Fibroblast of lung (primary cell): ENCODE results near the gene UGP2. TPM values are rescaled to one million over a fixed set of nuclear protein-coding genes. Genes with fewer than 3 reads are reported as not detected.
A peak's percentile ranks its signal among the peaks of the same experiment; 100 is the strongest.

Experiments used
- DNase-seq, 2 donors: peaks; one replicate each; pipeline versions ENCODE4 v3.0.0 to v3.0.0-alpha.2; 2010; ENCODE audit warnings: low read depth in 2 of 2
- H2AFZ ChIP-seq: 2 replicates; pipeline ENCODE4 v1.5.1; 2012; ENCODE audit warnings: low read length, control low read depth, inconsistent platforms
- H3K27ac ChIP-seq: 2 replicates; pipeline ENCODE4 v1.5.1; 2011; ENCODE audit warnings: low read length, control low read depth; ENCODE audit not compliant: insufficient read depth
- H3K27me3 ChIP-seq: 2 replicates; pipeline ENCODE4 v1.5.1; 2011; ENCODE audit warnings: mild to moderate bottlenecking, low read length; ENCODE audit not compliant: control insufficient read depth, insufficient read depth
- H3K36me3 ChIP-seq: 2 replicates; pipeline ENCODE4 v1.5.1; 2011; ENCODE audit warnings: low read length; ENCODE audit not compliant: control insufficient read depth, insufficient read depth
- H3K4me1 ChIP-seq: 2 replicates; pipeline ENCODE4 v1.5.1; 2011; ENCODE audit warnings: low read length; ENCODE audit not compliant: control insufficient read depth, insufficient read depth; ENCODE audit errors: extremely low read depth
- H3K4me2 ChIP-seq: 2 replicates; pipeline ENCODE4 v1.5.1; 2011; ENCODE audit warnings: low read length, control low read depth; ENCODE audit not compliant: insufficient read depth; ENCODE audit errors: extremely low read depth
- H3K4me3 ChIP-seq, 4 experiments: fragments of 200-600 bp in 1 of 4; sonication (generic) in 1 of 4; replicated peaks in 1 of 4; 2 replicates each; pipeline ENCODE4 v1.5.1; 2011 to 2016; ENCODE audit warnings: low read length in 4 of 4, low read depth in 3 of 4, mild to moderate bottlenecking in 3 of 4, control low read depth in 2 of 4, inconsistent platforms in 1 of 4, mixed read lengths in 1 of 4; ENCODE audit not compliant: insufficient read depth in 1 of 4; ENCODE audit errors: control extremely low read depth in 1 of 4
- H3K79me2 ChIP-seq: 2 replicates; pipeline ENCODE4 v1.5.1; 2012; ENCODE audit warnings: mild to moderate bottlenecking, low read length, inconsistent platforms; ENCODE audit not compliant: control insufficient read depth, insufficient read depth
- H3K9ac ChIP-seq: 2 replicates; pipeline ENCODE4 v1.5.1; 2011; ENCODE audit warnings: mild to moderate bottlenecking, low read length, control low read depth; ENCODE audit not compliant: insufficient read depth
- H3K9me3 ChIP-seq: 2 replicates; pipeline ENCODE4 v1.5.1; 2012; ENCODE audit warnings: low read depth, low read length; ENCODE audit not compliant: control insufficient read depth, insufficient read depth
- H4K20me1 ChIP-seq: 2 replicates; pipeline ENCODE4 v1.5.1; 2011; ENCODE audit warnings: low read length; ENCODE audit not compliant: control insufficient read depth, insufficient read depth; ENCODE audit errors: extremely low read depth
- CTCF ChIP-seq, 2 donors: IDR thresholded peaks in 1 of 2; conservative IDR thresholded peaks in 1 of 2; 1 replicate in 1 of 2; 2 replicates in 1 of 2; pipeline ENCODE4 v1.5.1; 2011 to 2012; ENCODE audit warnings: low read length in 2 of 2, control low read depth in 1 of 2, inconsistent platforms in 1 of 2, low read depth in 1 of 2, mild to moderate bottlenecking in 1 of 2
- EZH2 ChIP-seq: IDR thresholded peaks from 2 replicates; pipeline ENCODE4 v1.5.1; 2012; ENCODE audit warnings: low read length, control low read depth, mild to moderate bottlenecking; ENCODE audit errors: missing control alignments
- polyA plus RNA-seq, 2 donors: library from polyadenylated mRNA; depleted of rRNA in 1 of 2; stranded (reverse) in 1 of 2; unstranded in 1 of 2; fragments of >200 nt; gene quantifications; 2 replicates each; pipeline ENCODE4 v1.2.1, GENCODE V29; 2011 to 2012; ENCODE audit warnings: missing spikeins in 1 of 2
- total RNA-seq: library from RNA; depleted of rRNA; stranded (reverse); fragments of >200 nt; gene quantifications from 2 replicates; pipeline ENCODE4 v1.2.1, GENCODE V29; 2014

UGP2 gene
- total and polyA plus RNA-seq, 2 donors (not counting 1 experiment from before 2014, with no cell fraction given) = 77.8 to 180 TPM

DNA sequence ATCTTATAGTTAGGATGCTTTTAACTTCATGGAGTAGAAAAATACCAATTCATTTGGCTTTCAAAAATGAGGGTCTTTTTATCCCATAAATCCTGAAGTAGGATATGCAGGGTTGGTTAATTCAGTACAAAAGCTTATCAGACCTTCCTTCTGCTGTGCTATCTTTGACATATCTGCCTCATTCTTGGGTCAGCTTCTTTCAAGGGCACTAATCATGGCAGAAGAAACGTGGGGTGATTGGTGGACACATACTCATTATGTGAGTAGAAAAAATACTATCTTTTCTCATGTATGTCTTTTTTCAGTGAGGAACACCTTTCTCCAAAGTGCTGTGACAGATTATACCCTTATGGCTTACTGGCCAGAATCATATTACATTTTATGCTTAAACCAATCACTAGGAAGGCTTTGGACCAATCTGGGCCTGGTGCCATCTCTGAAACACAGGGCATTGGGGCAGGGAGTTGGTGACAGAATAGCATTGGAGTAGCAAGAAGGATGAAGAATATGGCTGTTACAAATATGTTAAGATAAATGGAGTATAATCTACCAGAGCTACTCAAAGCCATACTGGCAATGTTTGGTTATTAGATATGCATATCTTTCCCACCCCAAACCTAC, 10.1 kb downstream of the UGP2 start:
- no peak overlapping the region for H3K27ac ChIP-seq
- no peak for DNase-seq
- no peaks in the 10 kb centered on the region for H3K27me3 ChIP-seq
- TF ChIP-seq CTCF (conservative IDR thresholded peaks at IDR 0.05 in 1 of 2, IDR thresholded peaks at IDR 0.05 in 1 of 2; ENCODE audit: low read depth in 1 of 2, low read length in 2 of 2) = no peak
- peaks cover 88% of the 10 kb centered on the region for H3K79me2 ChIP-seq
- H4K20me1 ChIP-seq = peaks cover 3% of the 10 kb centered on the region
- H3K9ac ChIP-seq = no peak overlapping the region
- no peak overlapping the region for H3K4me2 ChIP-seq
- H3K4me3 ChIP-seq = no peak overlapping the region
- peaks cover 8% of the 10 kb centered on the region for H3K4me1 ChIP-seq
- H3K9me3 ChIP-seq = no peaks in the 10 kb centered on the region
- H2AFZ ChIP-seq = no peak overlapping the region
- H3K36me3 ChIP-seq = no peaks in the 10 kb centered on the region

DNA sequence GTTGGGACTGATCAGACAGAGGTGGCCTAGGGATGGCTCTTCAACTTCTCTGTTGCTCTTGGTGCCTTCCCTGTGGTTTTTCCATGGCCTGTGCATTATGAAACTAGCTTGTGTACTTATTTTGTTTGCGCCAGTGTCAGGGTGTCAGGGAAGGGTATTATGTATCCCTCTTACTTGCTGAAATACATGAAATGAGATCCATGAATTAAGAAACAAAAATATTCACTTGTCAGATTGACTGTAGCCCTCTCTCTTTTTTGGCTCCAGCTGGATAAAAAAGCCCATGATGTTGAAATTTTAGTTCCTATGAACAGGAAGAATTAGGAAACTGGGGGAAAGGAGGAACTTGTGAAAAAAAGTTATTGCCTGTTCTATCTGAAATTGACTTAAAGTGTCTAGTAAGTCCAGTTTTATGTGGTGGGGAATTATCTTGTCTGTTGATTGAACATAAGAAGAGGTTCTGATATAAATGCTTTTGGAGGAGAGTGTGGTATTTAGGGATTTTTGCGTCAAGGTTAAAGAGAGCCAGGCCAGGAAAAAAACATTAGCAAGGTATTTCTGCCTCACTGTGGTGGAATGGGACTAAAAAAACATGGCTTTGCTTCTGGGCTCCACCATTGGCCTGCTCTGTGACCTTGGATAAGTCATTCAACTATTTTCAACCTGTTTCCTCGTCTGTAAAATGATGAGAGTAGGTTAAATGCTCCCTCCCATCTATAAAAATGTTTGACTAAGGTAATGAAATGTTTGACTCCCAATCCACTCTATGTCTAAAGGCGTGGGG, 12.0 kb downstream of the UGP2 start:
- no peaks in the 10 kb centered on the region for H3K27me3 ChIP-seq
- no peak overlapping the region for H3K27ac ChIP-seq
- no peaks in the 10 kb centered on the region for H3K36me3 ChIP-seq
- H3K4me1 ChIP-seq = peaks cover 7% of the 10 kb centered on the region
- DNase-seq = peak; percentile 15 to 70
- H4K20me1 ChIP-seq = peaks cover 3% of the 10 kb centered on the region
- no peak for TF ChIP-seq EZH2
- no peak overlapping the region for H3K4me3 ChIP-seq
- H3K79me2 ChIP-seq = peaks cover 73% of the 10 kb centered on the region
- H2AFZ ChIP-seq = no peak overlapping the region
- no peak overlapping the region for H3K4me2 ChIP-seq
- no peak overlapping the region for H3K9ac ChIP-seq
- no peaks in the 10 kb centered on the region for H3K9me3 ChIP-seq

GRCh38 chr2:63855418-63856302, 14.0 kb downstream of the UGP2 start:
- Histone ChIP-seq H3K36me3 (no peaks in the 10 kb centered on the region), H3K9ac (no peak overlapping the region), H3K4me3 (no peak overlapping the region), H2AFZ (no peak overlapping the region), H3K4me2 (no peak overlapping the region), H4K20me1 (peaks cover 3% of the 10 kb centered on the region), H3K9me3 (no peaks in the 10 kb centered on the region), H3K4me1 (peaks cover 3% of the 10 kb centered on the region), H3K27me3 (no peaks in the 10 kb centered on the region), H3K79me2 (peaks cover 55% of the 10 kb centered on the region), H3K27ac (no peak overlapping the region)
- no peak for TF ChIP-seq CTCF (conservative IDR thresholded peaks at IDR 0.05 in 1 of 2, IDR thresholded peaks at IDR 0.05 in 1 of 2; ENCODE audit: low read depth in 1 of 2, low read length in 2 of 2)
- no peak for TF ChIP-seq EZH2
- DNase-seq = no peak
